Activated T-cell treated with anti-CD3 and anti-CD28 coated beads for 1 hour (primary cell): ENCODE results near the gene SLC16A11.
"Not testable (repeated sequence)": the region's sequence is repeated elsewhere in the genome, so short reads cannot be mapped to it uniquely, and the experiment has no call there.

Source experiments
- DNase-seq: peaks from one replicate; pipeline ENCODE4 v3.0.0-alpha.2; 2020; ENCODE audit warnings: low read depth

The SLC16A11 gene

DNA sequence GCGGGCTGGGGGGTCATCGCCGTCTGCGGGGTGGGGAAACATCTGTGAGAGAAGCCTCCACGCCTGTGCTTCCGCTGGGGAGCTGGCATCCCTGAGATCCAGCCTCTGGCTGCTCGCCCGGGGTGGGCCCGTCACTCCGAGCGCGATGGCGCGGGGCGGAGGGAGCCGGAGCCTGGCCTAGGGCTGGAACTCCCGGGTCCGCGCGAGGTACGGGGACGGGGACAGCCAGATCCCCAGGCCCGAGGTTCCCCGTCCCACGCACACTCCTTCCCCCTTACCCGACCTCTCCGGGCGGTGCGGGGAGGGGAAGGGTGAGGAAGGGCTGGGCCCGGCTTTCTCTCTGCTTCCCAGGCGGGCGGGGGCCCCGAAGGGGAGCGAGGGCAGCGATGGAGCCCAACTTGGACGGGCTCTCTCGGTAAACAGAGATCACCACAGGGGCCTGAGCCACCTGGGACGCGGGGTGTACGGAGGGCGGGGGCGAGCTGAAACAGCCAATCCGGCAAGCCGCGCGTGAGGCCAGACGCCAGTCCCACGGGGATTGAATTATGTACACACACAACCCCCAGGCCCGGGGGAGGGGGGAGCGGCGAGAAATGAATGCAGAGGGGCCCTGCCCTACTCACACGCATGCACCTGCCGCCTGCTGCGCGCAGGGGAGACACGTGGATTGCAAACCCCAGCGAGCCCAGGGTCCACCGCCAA is at the start of gene SLC16A11:
Gene SLC16A11 (minus strand): TSS at position 596 of the 702 bp plus-strand sequence. CDS start 579 bp downstream, at position 17.
- no peak for DNase-seq

- peak; percentile 10 for DNase-seq
Observed at GRCh38 chr17:7091311-7092005, 47.6 kb upstream of the SLC16A11 start.

DNA sequence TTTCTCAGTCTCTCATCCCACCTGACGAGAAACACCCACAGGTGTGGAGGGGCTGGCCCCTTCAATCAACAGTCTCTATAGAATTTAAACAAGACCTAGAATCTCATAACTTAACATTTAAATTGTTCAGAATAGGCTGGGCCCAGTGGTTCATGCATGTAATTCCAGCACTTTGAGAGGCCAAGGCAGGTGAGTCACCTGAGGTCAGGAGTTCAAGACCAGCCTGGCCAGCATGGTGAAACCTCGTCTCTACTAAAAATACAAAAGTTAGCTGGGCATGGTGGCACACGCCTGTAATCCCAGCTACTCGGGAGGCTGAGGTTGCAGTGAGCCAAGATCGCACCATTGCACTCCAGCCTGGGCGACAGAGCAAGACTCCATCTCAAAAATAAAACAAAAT is 45.7 kb upstream of the SLC16A11 start:
- not testable (repeated sequence) for DNase-seq

DNA sequence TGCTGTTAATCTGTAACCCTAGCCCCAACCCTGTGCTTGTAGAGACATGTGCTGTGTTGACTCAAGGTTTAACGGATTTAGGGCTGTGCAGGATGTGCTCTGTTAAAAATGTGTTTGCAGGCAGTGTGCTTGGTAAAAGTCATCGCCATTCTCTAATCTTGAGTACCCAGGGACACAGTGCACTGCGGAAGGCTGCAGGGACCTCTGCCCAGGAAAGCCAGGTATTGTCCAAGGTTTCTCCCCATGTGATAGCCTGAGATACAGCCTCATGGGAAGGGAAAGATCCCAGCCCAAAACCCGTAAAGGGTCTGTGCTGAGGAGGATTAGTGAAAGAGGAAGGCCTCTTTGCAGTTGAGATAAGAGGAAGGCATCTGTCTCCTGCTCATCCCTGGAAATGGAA is 44.5 kb upstream of the SLC16A11 start:
- not testable (repeated sequence) for DNase-seq

DNA sequence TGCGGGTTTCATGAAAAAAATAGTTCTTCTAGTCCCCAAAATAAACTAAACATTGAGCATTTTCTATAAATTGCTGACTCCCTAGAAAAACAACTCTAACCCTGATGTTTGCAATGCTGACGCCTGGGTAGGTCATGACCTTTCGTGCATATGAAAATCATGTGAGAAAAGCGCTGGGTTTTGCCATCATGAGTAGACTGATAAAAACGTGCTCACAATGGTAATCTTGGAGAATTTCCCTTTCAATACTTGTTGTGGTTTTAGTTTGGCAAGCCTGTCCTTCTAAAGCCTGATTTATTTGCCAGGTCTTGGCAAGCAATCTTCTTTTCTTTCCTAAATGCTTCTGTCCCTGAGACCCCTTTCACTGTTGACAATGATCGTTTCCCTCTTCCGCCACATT is 40.2 kb upstream of the SLC16A11 start:
- DNase-seq, result no peak

GRCh38 chr17:7083592-7083991 is 39.7 kb upstream of the SLC16A11 start:
- no peak for DNase-seq

GRCh38 chr17:7081341-7082062 is 37.6 kb upstream of the SLC16A11 start:
- DNase-seq, result no peak

DNA sequence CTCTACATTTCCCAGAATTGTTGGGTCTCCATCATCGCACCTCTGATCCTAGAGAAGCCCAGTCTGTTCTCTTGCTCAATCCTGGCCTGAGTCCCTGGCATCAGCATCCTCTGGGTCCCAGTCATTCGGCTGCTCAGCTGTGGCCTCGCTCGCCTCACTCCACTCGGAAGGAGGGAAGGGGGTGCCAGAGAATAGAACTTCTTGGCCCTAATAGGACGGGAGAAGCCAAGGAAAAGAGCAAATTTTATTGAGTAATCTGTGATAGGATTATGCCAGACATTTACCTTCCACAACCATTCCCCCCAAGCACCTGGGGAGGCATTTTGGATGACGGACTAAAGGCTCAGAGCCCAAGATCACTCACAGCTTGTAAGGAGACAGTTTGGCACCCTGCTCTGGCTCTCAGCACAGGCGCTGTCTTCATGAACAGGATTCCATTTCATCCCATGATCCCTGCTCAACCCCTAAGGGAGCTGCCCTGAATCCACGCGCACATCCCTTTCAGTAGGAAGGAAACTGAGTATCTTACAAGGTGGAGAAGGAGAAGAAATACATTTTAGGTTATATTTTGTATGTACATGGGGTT is 36.7 kb upstream of the SLC16A11 start:
- DNase-seq, result no peak

DNA sequence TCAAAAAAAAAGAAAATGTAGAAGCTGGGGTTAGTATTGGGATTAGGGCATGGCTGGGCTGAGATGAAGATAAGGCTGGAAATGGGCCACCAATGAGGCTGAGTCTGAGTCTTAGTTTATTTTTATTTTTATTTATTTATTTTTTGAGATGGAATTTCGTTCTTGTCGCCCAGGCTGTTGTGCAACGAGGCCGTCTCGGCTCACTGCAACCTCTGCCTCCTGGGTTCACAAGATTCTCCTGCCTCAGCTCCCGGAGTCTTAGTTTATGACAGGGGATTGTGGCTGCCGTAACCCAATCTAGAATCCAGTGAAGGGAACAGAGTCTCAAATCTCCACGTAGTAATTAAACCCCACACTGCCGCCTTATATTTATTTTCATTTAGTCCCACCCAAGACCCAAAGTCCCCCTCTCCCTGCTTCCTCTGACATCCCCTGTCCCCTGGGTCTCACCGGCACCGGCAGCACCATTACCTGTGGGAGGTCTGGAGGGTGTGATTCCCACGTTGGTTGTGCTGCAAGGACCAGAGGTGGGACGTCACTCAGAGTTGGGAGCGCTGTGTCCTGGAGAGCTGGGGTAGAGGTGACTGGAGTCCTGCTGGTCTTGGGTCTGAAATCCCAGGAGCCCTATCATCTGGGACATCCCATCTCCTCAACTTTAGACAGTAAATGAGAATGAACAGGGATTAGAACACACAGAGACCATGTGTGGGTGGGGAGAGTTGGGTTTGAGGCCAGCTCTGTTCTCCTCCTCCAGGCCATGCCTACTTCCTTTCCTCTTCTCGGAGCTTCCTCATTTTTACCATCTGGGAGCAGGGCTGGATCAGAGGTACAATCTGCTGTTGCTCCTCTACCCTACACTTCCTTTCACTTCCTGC is 35.9 kb upstream of the SLC16A11 start, which contains the start of gene CLEC10A:
Gene CLEC10A (minus strand): TSS at position 671 of the 875 bp plus-strand sequence. CDS start 1,439 bp downstream, outside the sequence.
- DNase-seq, result no peak

- DNase-seq, result no peak
Observed at GRCh38 chr17:7078711-7079110, 34.8 kb upstream of the SLC16A11 start.

- no peak for DNase-seq
Observed at GRCh38 chr17:7077911-7078546, 34.1 kb upstream of the SLC16A11 start.

- DNase-seq, result no peak
Observed at GRCh38 chr17:7074931-7075330, 31.0 kb upstream of the SLC16A11 start.

- no peak for DNase-seq
Observed at GRCh38 chr17:7072406-7072805, 28.5 kb upstream of the SLC16A11 start.

DNA sequence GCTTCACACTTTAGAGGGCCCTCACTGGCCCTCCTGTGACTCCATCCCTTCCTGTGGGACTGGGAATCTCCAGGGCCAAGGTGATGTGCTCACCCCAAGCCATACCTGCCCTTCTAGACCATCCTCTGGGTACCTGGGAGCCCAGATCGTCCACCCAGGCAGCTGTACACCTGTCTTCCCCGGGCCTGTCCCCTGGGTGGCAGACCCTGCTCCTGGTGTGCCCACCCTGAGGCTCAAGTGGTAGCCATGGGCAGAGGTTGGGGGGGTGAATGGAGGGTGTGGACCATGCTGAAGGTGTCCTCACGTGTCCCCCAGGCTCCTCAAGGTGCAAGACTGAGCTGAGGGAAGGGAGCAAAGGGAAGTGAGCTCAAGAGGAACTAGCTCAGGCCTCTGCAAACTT is 26.8 kb upstream of the SLC16A11 start:
- no peak for DNase-seq

DNA sequence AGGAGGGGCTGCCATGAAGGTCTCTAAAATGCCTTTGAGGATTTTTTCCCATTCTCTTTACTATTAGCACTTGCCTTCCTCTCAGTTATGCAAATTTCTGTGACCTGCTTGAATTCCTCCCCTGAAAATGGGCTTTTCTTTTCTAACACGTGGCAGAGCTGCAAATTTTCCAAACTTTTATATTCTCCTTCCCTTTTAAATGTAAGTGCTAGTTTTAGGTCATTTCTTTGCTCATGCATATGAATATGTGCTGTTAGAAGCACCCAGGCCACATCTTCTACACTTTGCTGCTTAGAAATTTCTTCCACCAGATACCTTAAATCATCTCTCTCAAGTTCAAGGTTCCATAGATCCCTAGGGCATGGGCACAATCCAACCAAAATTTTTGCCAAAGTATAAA is 24.4 kb upstream of the SLC16A11 start:
- DNase-seq, result no peak

GRCh38 chr17:7067198-7067597 is 23.3 kb upstream of the SLC16A11 start:
- no peak for DNase-seq

- DNase-seq, result no peak
Observed at GRCh38 chr17:7064261-7064660, 20.4 kb upstream of the SLC16A11 start.

DNA sequence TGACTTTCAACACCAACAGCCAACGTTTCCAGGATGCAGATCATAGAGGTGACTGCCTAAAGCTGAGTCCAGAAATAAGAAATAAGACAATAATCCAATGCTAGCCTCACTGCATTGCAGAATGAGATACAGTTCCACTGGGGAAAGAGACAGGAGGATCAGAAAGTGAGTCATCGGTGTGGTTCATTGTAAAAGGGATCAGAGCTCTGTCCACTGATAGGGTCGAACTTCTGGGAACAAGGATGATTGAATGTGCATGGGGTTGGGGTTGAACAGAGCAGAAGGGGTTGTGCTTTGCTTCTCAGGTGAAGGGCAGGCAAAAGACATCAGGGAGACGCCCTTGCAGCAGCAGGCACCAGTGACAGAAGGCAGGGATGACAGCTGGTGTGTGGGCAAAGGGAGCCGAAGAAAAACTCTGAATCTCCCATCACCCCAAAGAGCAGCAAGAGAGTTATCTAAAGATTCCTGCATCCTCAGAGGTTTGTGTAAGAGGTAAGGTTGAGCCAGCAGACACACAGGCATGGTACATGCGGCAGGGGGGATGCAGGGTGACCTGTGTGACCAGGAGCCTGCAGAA is 19.7 kb upstream of the SLC16A11 start:
- DNase-seq, result no peak

DNA sequence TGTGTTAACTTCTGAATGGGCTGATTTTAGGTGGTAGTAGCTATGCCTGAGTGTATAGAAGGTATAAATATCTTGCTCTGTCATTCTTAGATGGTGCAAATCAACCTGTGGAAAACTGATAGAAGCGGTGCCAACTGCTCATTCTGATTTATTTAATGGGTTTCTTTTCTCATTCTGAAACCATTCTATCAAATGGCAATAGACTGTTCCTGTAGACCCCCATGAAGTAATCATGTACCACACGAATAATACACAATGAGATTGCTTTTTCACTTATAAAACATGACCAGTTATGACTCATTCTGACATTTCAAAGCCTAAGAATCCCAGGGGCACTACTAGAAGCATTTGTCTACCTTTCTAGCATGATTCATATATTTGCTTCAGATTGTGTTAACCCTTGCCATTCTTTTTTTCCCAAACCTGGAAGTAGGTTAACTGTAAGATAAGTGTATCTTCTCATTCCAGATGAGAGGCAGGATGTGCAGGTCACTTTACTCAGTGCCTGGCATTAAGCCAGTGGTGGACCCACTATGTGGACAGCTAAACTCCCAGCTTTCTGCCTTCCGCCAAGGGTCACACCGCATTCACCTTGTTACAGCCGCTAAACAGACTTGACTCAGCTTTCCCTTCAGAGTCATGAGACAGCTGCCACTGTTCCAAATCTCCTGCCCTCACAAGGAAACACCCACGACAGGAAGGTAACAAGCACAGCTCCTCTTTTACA is 16.4 kb upstream of the SLC16A11 start:
- no peak for DNase-seq
